ENCODE measurements around the gene TMPRSS13. TPM values are rescaled to one million over a fixed set of nuclear protein-coding genes. Genes with fewer than 3 reads are reported as not detected.

The TMPRSS13 gene
- polyA plus RNA-seq, 1 experiment: not detected

- POLR2A ChIA-PET: no interaction called here
- TF ChIP-seq CTCF (IDR thresholded peaks at IDR 0.05; ENCODE audit: low read depth, low read length): no peak
- Histone ChIP-seq H3K27ac (ENCODE audit: low read depth, low read length) (no peak overlapping the region), H3K9me3 (ENCODE audit: control insufficient read depth, insufficient read depth, low read length) (no peaks in the 10 kb centered on the region), H3K27me3 (ENCODE audit: control insufficient read depth, insufficient read depth, low read length) (peaks cover 35% of the 10 kb centered on the region), H3K4me3 (ENCODE audit: low read depth, low read length) (no peak overlapping the region)
- DNase-seq (ENCODE audit: low read depth, low spot score): no peak
- CTCF ChIA-PET: interaction anchor here (1.0 to 1.8 kb wide), 2 partner anchors 60 to 68 kb away, joined by 3 to 6 read pairs; no protein-coding TSS in a partner anchor
Measured at GRCh38 chr11:117878939-117879475, 50.2 kb downstream of the TMPRSS13 start.

GRCh38 chr11:117878314-117878938 lies 50.8 kb downstream of the TMPRSS13 start:
- TF ChIP-seq CTCF (IDR thresholded peaks at IDR 0.05; ENCODE audit: low read depth, low read length): no peak
- peaks cover 40% of the 10 kb centered on the region for H3K27me3 ChIP-seq (ENCODE audit: control insufficient read depth, insufficient read depth, low read length)
- DNase-seq (ENCODE audit: low read depth, low spot score): no peak
- no peaks in the 10 kb centered on the region for H3K9me3 ChIP-seq (ENCODE audit: control insufficient read depth, insufficient read depth, low read length)
- ChIA-PET POLR2A (no interaction called here), CTCF (interaction anchor here (1.0 to 1.8 kb wide), 2 partner anchors 59 to 68 kb away, joined by 3 to 6 read pairs; no protein-coding TSS in a partner anchor)
- no peak overlapping the region for H3K27ac ChIP-seq (ENCODE audit: low read depth, low read length)
- no peak overlapping the region for H3K4me3 ChIP-seq (ENCODE audit: low read depth, low read length)

- ChIA-PET POLR2A (no interaction called here), CTCF (interaction anchor here (0.6 to 2.2 kb wide), 4 partner anchors 28 to 69 kb away, joined by 4 to 10 read pairs (median 7); no protein-coding TSS in a partner anchor)
- H3K27ac ChIP-seq (ENCODE audit: low read depth, low read length): no peak overlapping the region
- no peaks in the 10 kb centered on the region for H3K9me3 ChIP-seq (ENCODE audit: control insufficient read depth, insufficient read depth, low read length)
- TF ChIP-seq CTCF (IDR thresholded peaks at IDR 0.05; ENCODE audit: low read depth, low read length): no peak
- H3K4me3 ChIP-seq (ENCODE audit: low read depth, low read length): peak overlapping the region; percentile 59
- peaks cover 47% of the 10 kb centered on the region for H3K27me3 ChIP-seq (ENCODE audit: control insufficient read depth, insufficient read depth, low read length)
- no peak for DNase-seq (ENCODE audit: low read depth, low spot score)
Measured at GRCh38 chr11:117877120-117877784, 52.0 kb downstream of the TMPRSS13 start.

- H3K27me3 ChIP-seq (ENCODE audit: control insufficient read depth, insufficient read depth, low read length): peaks cover 50% of the 10 kb centered on the region
- peak within 1 kb of the TSS; percentile 59 for H3K4me3 ChIP-seq (ENCODE audit: low read depth, low read length)
- TF ChIP-seq CTCF (IDR thresholded peaks at IDR 0.05; ENCODE audit: low read depth, low read length): no peak
- no peak for DNase-seq (ENCODE audit: low read depth, low spot score)
- no peak within 1 kb of the TSS for H3K27ac ChIP-seq (ENCODE audit: low read depth, low read length)
- ChIA-PET CTCF (interaction anchor here (0.6 to 2.2 kb wide), 4 partner anchors 28 to 630 kb away, joined by 3 to 10 read pairs (median 5); no protein-coding TSS in a partner anchor), POLR2A (no interaction called here)
- H3K9me3 ChIP-seq (ENCODE audit: control insufficient read depth, insufficient read depth, low read length): no peaks in the 10 kb centered on the region
Measured at GRCh38 chr11:117876341-117877119, 52.7 kb downstream of the TMPRSS13 start, which contains the start of gene FXYD6. Gene FXYD6, minus strand, starts transcription at chr11:117876658. Its CDS starts 33,882 bp downstream, at chr11:117842776.

Measured in AG04450 (cell line).